Measurements from ENCODE around the gene THSD4. TPM values are rescaled to one million over a fixed set of nuclear protein-coding genes. Genes with fewer than 3 reads are reported as not detected.

THSD4 gene
- total RNA-seq, 1 donor from 2014 or later, result 66.8 TPM

DNA sequence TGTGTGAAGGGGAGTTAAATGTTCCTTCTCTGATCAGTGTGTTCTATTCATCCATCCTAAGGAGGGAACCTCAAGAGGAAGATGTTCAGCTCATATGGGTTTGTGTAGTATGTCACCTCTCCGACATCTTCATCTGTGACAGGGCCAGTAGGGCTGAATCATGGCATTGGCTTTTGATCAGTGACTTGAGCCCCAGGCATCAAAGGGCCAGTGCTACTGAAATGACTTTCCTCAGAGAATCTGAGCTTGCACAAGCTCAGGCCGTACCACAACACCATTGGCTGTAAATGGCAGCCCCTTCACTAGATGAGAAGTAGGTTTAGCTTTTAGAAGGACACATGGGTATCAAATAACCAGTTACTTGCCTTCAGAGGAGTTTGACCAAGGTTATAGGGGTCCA, 511.9 kb downstream of the THSD4 start:
- H3K9me3 ChIP-seq, result no peaks in the 10 kb centered on the region
- no peak overlapping the region for H3K4me3 ChIP-seq
- H3K27me3 ChIP-seq, result no peaks in the 10 kb centered on the region
- intact Hi-C loops (cut with DNase I), result no loop called here
- no peak overlapping the region for H3K27ac ChIP-seq
- H3K4me1 ChIP-seq, result peaks cover 15% of the 10 kb centered on the region
- no peaks in the 10 kb centered on the region for H3K36me3 ChIP-seq
- TF ChIP-seq, protein P1, sequence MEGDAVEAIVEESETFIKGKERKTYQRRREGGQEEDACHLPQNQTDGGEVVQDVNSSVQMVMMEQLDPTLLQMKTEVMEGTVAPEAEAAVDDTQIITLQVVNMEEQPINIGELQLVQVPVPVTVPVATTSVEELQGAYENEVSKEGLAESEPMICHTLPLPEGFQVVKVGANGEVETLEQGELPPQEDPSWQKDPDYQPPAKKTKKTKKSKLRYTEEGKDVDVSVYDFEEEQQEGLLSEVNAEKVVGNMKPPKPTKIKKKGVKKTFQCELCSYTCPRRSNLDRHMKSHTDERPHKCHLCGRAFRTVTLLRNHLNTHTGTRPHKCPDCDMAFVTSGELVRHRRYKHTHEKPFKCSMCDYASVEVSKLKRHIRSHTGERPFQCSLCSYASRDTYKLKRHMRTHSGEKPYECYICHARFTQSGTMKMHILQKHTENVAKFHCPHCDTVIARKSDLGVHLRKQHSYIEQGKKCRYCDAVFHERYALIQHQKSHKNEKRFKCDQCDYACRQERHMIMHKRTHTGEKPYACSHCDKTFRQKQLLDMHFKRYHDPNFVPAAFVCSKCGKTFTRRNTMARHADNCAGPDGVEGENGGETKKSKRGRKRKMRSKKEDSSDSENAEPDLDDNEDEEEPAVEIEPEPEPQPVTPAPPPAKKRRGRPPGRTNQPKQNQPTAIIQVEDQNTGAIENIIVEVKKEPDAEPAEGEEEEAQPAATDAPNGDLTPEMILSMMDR (IDR thresholded peaks at IDR 0.05), result no peak
- no peak for TF ChIP-seq POLR2A (IDR thresholded peaks at IDR 0.05)
- no peak for TF ChIP-seq POLR2AphosphoS5 (IDR thresholded peaks at IDR 0.05; ENCODE audit: insufficient read depth in 1 of 2, low read depth in 1 of 2)
- DNase-seq (ENCODE audit: extremely low spot score in 2 of 2), result no peak

DNA sequence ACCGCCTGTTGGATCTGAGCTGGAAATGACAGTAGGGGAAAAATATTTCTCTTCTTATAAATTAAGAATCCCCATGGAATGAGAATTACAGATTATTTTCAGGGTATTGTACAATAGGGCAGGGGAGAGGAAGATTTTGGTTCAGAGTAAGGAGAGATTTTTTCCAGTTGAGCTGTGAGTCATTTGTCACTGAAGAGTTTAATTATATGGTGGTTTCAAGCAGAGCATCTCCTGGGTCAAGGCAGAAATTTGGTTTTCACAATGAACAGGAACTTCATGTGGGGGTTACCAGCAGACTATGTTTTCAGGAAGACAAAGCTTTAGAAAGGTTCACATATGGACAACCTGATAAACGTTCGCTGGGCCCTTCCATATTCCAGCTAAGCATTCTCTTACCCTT, 512.3 kb downstream of the THSD4 start:
- H3K9me3 ChIP-seq, result no peaks in the 10 kb centered on the region
- TF ChIP-seq, protein P1 (IDR thresholded peaks at IDR 0.05), result no peak
- TF ChIP-seq POLR2AphosphoS5 (IDR thresholded peaks at IDR 0.05; ENCODE audit: insufficient read depth in 1 of 2, low read depth in 1 of 2) (no peak), POLR2A (IDR thresholded peaks at IDR 0.05) (no peak)
- intact Hi-C loops (cut with DNase I), result no loop called here
- H3K27ac ChIP-seq, result no peak overlapping the region
- H3K27me3 ChIP-seq, result no peaks in the 10 kb centered on the region
- H3K4me1 ChIP-seq, result peaks cover 19% of the 10 kb centered on the region
- no peak overlapping the region for H3K4me3 ChIP-seq
- DNase-seq (ENCODE audit: extremely low spot score in 2 of 2), result no peak
- no peaks in the 10 kb centered on the region for H3K36me3 ChIP-seq

GRCh38 chr15:71628988-71629770, 513.9 kb downstream of the THSD4 start:
- H3K27me3 ChIP-seq, result no peaks in the 10 kb centered on the region
- H3K36me3 ChIP-seq, result no peaks in the 10 kb centered on the region
- TF ChIP-seq, protein P1 (IDR thresholded peaks at IDR 0.05), result no peak
- TF ChIP-seq POLR2AphosphoS5 (IDR thresholded peaks at IDR 0.05; ENCODE audit: insufficient read depth in 1 of 2, low read depth in 1 of 2), result no peak
- no peak for TF ChIP-seq POLR2A (IDR thresholded peaks at IDR 0.05)
- peak overlapping the region; percentile 63 for H3K27ac ChIP-seq
- intact Hi-C loops (cut with DNase I), result no loop called here
- no peak for DNase-seq (ENCODE audit: extremely low spot score in 2 of 2)
- no peaks in the 10 kb centered on the region for H3K9me3 ChIP-seq
- H3K4me1 ChIP-seq, result peaks cover 22% of the 10 kb centered on the region
- no peak overlapping the region for H3K4me3 ChIP-seq

- intact Hi-C loops (cut with DNase I), result no loop called here
- no peaks in the 10 kb centered on the region for H3K36me3 ChIP-seq
- H3K27ac ChIP-seq, result peak overlapping the region; percentile 63
- H3K4me3 ChIP-seq, result no peak overlapping the region
- DNase-seq (ENCODE audit: extremely low spot score in 2 of 2), result no peak
- H3K27me3 ChIP-seq, result no peaks in the 10 kb centered on the region
- peaks cover 22% of the 10 kb centered on the region for H3K4me1 ChIP-seq
- H3K9me3 ChIP-seq, result no peaks in the 10 kb centered on the region
- TF ChIP-seq POLR2A (IDR thresholded peaks at IDR 0.05) (no peak), POLR2AphosphoS5 (IDR thresholded peaks at IDR 0.05; ENCODE audit: insufficient read depth in 1 of 2, low read depth in 1 of 2) (no peak)
- TF ChIP-seq, protein P1 (IDR thresholded peaks at IDR 0.05), result no peak
Measured at GRCh38 chr15:71629781-71630474, 514.7 kb downstream of the THSD4 start.

DNA sequence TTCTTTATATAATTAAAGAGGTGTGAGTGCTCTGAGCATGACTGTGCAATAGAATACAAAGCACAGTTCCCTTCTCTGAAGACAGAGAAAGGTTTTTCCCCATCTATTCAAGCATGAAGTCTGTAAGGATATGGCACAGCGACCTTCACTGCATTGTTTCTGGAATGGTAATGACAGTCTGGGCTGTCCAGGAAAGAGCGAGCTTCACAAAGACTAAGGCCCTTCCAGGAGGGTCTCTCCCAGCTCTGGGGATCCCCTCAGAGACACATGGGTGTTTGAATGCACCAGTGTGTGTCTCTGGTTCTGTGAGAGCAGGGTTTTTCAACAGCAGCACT, 515.2 kb downstream of the THSD4 start:
- Histone ChIP-seq H3K27me3 (no peaks in the 10 kb centered on the region), H3K27ac (peak overlapping the region; percentile 63), H3K36me3 (no peaks in the 10 kb centered on the region), H3K4me1 (peaks cover 22% of the 10 kb centered on the region), H3K9me3 (no peaks in the 10 kb centered on the region), H3K4me3 (no peak overlapping the region)
- TF ChIP-seq POLR2A (IDR thresholded peaks at IDR 0.05), result no peak
- TF ChIP-seq POLR2AphosphoS5 (IDR thresholded peaks at IDR 0.05; ENCODE audit: insufficient read depth in 1 of 2, low read depth in 1 of 2), result no peak
- TF ChIP-seq, protein P1 (IDR thresholded peaks at IDR 0.05), result no peak
- no peak for DNase-seq (ENCODE audit: extremely low spot score in 2 of 2)
- intact Hi-C loops (cut with DNase I), result no loop called here
